Gastroesophageal sphincter (tissue), 4 donors: ENCODE data around the gene KCNK17. TPM values are rescaled to one million over a fixed set of nuclear protein-coding genes. Genes with fewer than 3 reads are reported as not detected.
A peak's percentile ranks its signal among the peaks of the same experiment; 100 is the strongest.

Experiments used
- ATAC-seq: fragments of 150-250 bp; one replicate; pipeline ENCODE4 v1.9.1; 2016; ENCODE audit warnings: mild to moderate bottlenecking, moderate library complexity
- H3K27ac ChIP-seq, 4 donors: fragments of 200-600 bp; sonication (generic) in 3 of 4; 1 replicate in 3 of 4; 2 replicates in 1 of 4; pipeline ENCODE4 v1.5.1; 2016 to 2019
- H3K27me3 ChIP-seq: fragments of 200-600 bp; sonication (generic); one replicate; pipeline ENCODE4 v1.5.1; 2019
- H3K36me3 ChIP-seq, 2 donors: fragments of 200-600 bp; sonication (generic); one replicate each; pipeline ENCODE4 v1.5.1; 2019; ENCODE audit warnings: control low read depth in 1 of 2
- H3K4me1 ChIP-seq, 3 donors: fragments of 200-600 bp; sonication (generic); 1 replicate in 2 of 3; 2 replicates in 1 of 3; pipeline ENCODE4 v1.5.1; 2016 to 2019; ENCODE audit warnings: control low read depth in 2 of 3
- H3K4me3 ChIP-seq, 2 donors: fragments of 200-600 bp; sonication (generic); one replicate each; pipeline ENCODE4 v1.5.1; 2019; ENCODE audit warnings: mild to moderate bottlenecking in 1 of 2, moderate library complexity in 1 of 2
- H3K9me3 ChIP-seq, 3 donors: fragments of 200-600 bp; sonication (generic); one replicate each; pipeline ENCODE4 v1.5.1; 2017 to 2019; ENCODE audit warnings: control low read depth in 2 of 3
- CTCF ChIP-seq, 4 experiments: fragments of 200-600 bp in 2 of 4; fragments of 450-650 bp in 2 of 4; sonication (generic) in 1 of 4; IDR thresholded peaks; one replicate each; pipeline ENCODE4 v1.5.1; 2017 to 2019; ENCODE audit warnings: antibody characterized with exemption in 4 of 4, mild to moderate bottlenecking in 2 of 4, moderate library complexity in 2 of 4
- EP300 ChIP-seq: sonication (generic); formaldehyde crosslinking; IDR thresholded peaks from one replicate; pipeline ENCODE4 v1.6.1; 2017; ENCODE audit warnings: antibody characterized with exemption, mild to moderate bottlenecking
- POLR2A ChIP-seq, 2 donors: fragments of 450-650 bp; IDR thresholded peaks; one replicate each; pipeline ENCODE4 v1.6.1; 2017; ENCODE audit warnings: antibody characterized with exemption in 2 of 2, mild to moderate bottlenecking in 2 of 2, moderate library complexity in 1 of 2
- POLR2AphosphoS5 ChIP-seq: sonication (generic); formaldehyde crosslinking; IDR thresholded peaks from one replicate; pipeline ENCODE4 v1.6.1; 2017; ENCODE audit warnings: antibody characterized with exemption
- WGBS, 2 donors: methylation state at CpG; one replicate each; pipeline ENCODE4 v1.1.5; 2018; ENCODE audit warnings: low coverage in 1 of 2; 5-methylcytosine and 5-hydroxymethylcytosine counted together
- total RNA-seq, 4 donors: library from RNA; depleted of rRNA; stranded (reverse); fragments of >200 nt; gene quantifications; one replicate each; pipeline ENCODE4 v1.1.0, GENCODE V29; 2016

Gene KCNK17
- total RNA-seq, 4 donors from 2014 or later, result 0.27 to 0.47 TPM; not detected in 2

GRCh38 chr6:39310542-39310941 is 3.7 kb downstream of the KCNK17 start:
- no peaks in the 10 kb centered on the region for H3K9me3 ChIP-seq
- no peak overlapping the region for H3K4me3 ChIP-seq
- H3K27me3 ChIP-seq, result peaks cover 55% of the 10 kb centered on the region
- H3K36me3 ChIP-seq, result no peaks in the 10 kb centered on the region
- no peak overlapping the region for H3K27ac ChIP-seq
- no CpG with 5 or more reads among the region's 4 CpGs for WGBS, 2 donors
- TF ChIP-seq POLR2A (IDR thresholded peaks at IDR 0.05) (no peak), CTCF (IDR thresholded peaks at IDR 0.05) (no peak), POLR2AphosphoS5 (no peak), EP300 (no peak)
- peaks cover 0 to 18% (median 11%) of the 10 kb centered on the region in 3 donors for H3K4me1 ChIP-seq
- no peak for ATAC-seq

DNA sequence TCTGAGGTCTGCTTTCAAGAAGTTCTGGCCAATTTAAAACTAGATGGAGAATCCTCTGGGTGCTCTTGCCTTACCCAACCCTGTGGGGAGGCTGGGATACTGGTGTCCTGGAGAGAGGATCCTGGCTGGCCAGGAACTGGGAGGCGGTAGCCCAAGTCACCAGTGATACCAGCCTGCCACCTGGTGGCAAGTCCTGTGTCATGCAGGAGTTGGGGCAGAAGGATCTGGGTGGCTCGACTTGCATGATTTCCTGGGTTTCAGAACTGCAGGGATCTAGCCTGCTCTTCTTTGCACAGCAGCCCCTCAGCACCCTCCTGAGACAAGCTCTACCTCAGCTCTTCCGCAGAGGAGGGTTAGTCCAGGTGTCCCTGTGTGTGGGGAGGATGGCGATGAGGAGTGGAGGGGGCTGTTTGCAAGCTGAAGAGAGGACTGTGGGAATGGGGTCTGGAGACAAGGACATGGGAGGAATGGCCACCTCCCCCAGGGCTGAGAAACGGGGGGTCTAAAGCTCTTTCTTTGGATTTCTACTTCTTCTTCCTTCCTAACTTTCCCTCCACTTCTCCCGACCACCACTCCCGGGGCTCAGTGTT is 4.2 kb downstream of the KCNK17 start:
- 7 to 43% methylated on average over 2 to 3 of the region's 7 CpGs for WGBS, 2 donors

GRCh38 chr6:39307462-39307861 is 6.8 kb downstream of the KCNK17 start:
- peaks cover 0 to 6% (median 0%) of the 10 kb centered on the region in 3 donors for H3K4me1 ChIP-seq
- no peak for ATAC-seq
- H3K9me3 ChIP-seq, result peaks cover 0 to 7% (median 0%) of the 10 kb centered on the region in 3 donors
- no peaks in the 10 kb centered on the region for H3K36me3 ChIP-seq
- H3K27ac ChIP-seq, result no peak overlapping the region
- H3K27me3 ChIP-seq, result peaks cover 29% of the 10 kb centered on the region
- TF ChIP-seq POLR2A (IDR thresholded peaks at IDR 0.05), result no peak
- TF ChIP-seq CTCF (IDR thresholded peaks at IDR 0.05), result no peak
- TF ChIP-seq EP300, result no peak
- no peak for TF ChIP-seq POLR2AphosphoS5
- 68 to 80% methylated on average over 2 to 3 of the region's 3 CpGs for WGBS, 2 donors
- no peak overlapping the region for H3K4me3 ChIP-seq

More for the DNA sequence above, 4.2 kb downstream of the KCNK17 start:
- H3K4me3 ChIP-seq, result no peak overlapping the region
- H3K4me1 ChIP-seq, result peaks cover 0 to 18% (median 11%) of the 10 kb centered on the region in 3 donors
- TF ChIP-seq CTCF (IDR thresholded peaks at IDR 0.05) (peak in 3 of 4 experiments; percentile 71 to 87 (median 86)), POLR2AphosphoS5 (no peak)
- H3K9me3 ChIP-seq, result peaks cover 0 to 2% (median 0%) of the 10 kb centered on the region in 3 donors
- no peak overlapping the region for H3K27ac ChIP-seq
- peaks cover 50% of the 10 kb centered on the region for H3K27me3 ChIP-seq
- no peaks in the 10 kb centered on the region for H3K36me3 ChIP-seq
- ATAC-seq, result peak; percentile 63

DNA sequence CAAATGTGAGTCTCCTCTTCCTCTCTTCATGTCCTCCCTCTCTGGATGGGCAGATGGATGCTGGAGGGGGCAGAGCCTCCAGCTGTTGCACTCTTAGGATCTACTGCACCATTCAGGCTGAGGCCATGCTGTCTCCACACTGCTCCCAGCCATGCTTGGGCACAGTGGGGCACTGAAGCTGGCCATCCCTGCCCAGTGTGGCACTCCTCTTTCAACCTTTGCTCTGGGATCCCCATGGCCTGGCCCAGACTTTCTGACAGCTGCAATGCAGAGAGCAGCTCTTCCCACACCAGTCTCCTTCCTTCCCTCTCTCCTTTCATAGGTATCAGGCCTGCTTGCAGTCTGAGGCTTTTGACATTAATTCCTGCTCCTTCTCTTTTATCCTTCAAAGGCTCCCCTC is 9.3 kb downstream of the KCNK17 start:
- TF ChIP-seq EP300, result no peak
- TF ChIP-seq CTCF (IDR thresholded peaks at IDR 0.05), result no peak
- no peak for TF ChIP-seq POLR2AphosphoS5
- H3K9me3 ChIP-seq, result peaks cover 0 to 7% (median 0%) of the 10 kb centered on the region in 3 donors
- H3K27me3 ChIP-seq, result peaks cover 26% of the 10 kb centered on the region
- no peak overlapping the region for H3K4me3 ChIP-seq
- no peak for ATAC-seq
- H3K36me3 ChIP-seq, result no peaks in the 10 kb centered on the region
- H3K4me1 ChIP-seq, result peaks cover 0 to 6% (median 0%) of the 10 kb centered on the region in 3 donors
- H3K27ac ChIP-seq, result no peak overlapping the region

DNA sequence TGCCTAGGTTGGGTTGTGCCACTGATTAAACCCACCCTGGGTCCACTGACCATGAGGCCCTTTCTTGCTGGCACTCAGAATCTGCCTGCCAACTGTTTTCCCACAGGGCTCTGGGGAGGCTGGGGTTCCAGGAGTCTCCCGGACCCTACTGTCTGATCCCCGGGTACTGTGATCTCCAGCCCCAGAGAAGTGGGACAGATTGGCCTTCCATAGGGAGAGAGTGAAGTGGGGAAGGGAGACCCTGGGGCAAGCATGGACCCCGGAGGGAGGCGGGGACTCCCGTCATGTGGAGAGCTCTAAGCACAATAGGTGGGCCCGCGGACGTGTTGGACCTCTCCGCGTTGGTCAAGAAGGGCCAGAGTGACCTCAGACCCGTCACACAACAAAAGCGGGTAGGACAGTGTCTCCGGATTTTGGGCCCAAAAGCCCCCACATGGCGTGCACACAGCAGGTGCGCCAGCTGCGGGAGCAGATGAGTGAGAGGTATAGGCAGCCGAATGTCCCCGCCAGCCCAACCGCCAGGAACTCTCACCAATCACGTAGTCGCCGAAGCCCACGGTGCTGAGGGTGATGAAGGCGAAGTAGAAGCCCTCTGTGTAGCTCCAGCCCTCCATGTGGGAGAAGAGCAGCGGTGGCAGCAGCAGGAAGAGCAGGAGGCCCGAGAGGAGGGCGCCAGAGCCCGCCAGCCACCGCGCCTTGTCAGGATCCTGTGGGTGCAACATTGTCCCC is 10.6 kb downstream of the KCNK17 start:
- no peak overlapping the region for H3K4me3 ChIP-seq
- WGBS, 2 donors, result 73 to 84% methylated on average over 5 to 13 of the region's 30 CpGs
- TF ChIP-seq CTCF (IDR thresholded peaks at IDR 0.05), result no peak
- TF ChIP-seq POLR2AphosphoS5, result no peak
- TF ChIP-seq EP300, result no peak
- no peak for TF ChIP-seq POLR2A (IDR thresholded peaks at IDR 0.05)
- ATAC-seq, result peak; percentile 32
- H3K27me3 ChIP-seq, result peaks cover 34% of the 10 kb centered on the region
- peaks cover 0 to 7% (median 0%) of the 10 kb centered on the region in 3 donors for H3K9me3 ChIP-seq
- no peak overlapping the region for H3K27ac ChIP-seq
- peaks cover 0 to 6% (median 0%) of the 10 kb centered on the region in 3 donors for H3K4me1 ChIP-seq
- H3K36me3 ChIP-seq, result no peaks in the 10 kb centered on the region
